NCI-H1930 (cell line): ENCODE data around the gene MORF4L1.
A peak's percentile ranks its signal among the peaks of the same experiment; 100 is the strongest.
"Not testable (repeated sequence)": the region's sequence is repeated elsewhere in the genome, so short reads cannot be mapped to it uniquely, and the experiment has no call there.

ENCODE experiments used
- DNase-seq, 2 experiments: peaks; one replicate each; lab custom pipeline; 2025; lab: John Stamatoyannopoulos, UW

The MORF4L1 gene

GRCh38 chr15:78902281-78903032 lies 29.8 kb downstream of the MORF4L1 start:
- DNase-seq: not testable (repeated sequence)

GRCh38 chr15:78904599-78905358 lies 32.1 kb downstream of the MORF4L1 start:
- no peak for DNase-seq

GRCh38 chr15:78906316-78906620 lies 33.6 kb downstream of the MORF4L1 start:
- DNase-seq: no peak

GRCh38 chr15:78907577-78907976 lies 34.9 kb downstream of the MORF4L1 start:
- DNase-seq: no peak

GRCh38 chr15:78909160-78909695 lies 36.5 kb downstream of the MORF4L1 start:
- DNase-seq: no peak

- DNase-seq: peak in 1 of 2 experiments; percentile 2
Measured at GRCh38 chr15:78909791-78910228, 37.1 kb downstream of the MORF4L1 start.

- no peak for DNase-seq
Measured at GRCh38 chr15:78910271-78910670, 37.6 kb downstream of the MORF4L1 start.

GRCh38 chr15:78912316-78912715 lies 39.6 kb downstream of the MORF4L1 start:
- DNase-seq: no peak

- DNase-seq: no peak
Measured at GRCh38 chr15:78913012-78913411, 40.3 kb downstream of the MORF4L1 start.

GRCh38 chr15:78914027-78914764 lies 41.5 kb downstream of the MORF4L1 start:
- no peak for DNase-seq

GRCh38 chr15:78915341-78916087 lies 42.8 kb downstream of the MORF4L1 start:
- DNase-seq: no peak

- no peak for DNase-seq
Measured at GRCh38 chr15:78916088-78916487, 43.4 kb downstream of the MORF4L1 start.

- DNase-seq: no peak
Measured at GRCh38 chr15:78917888-78918287, 45.2 kb downstream of the MORF4L1 start.

- no peak for DNase-seq
Measured at GRCh38 chr15:78921517-78921916, 48.8 kb downstream of the MORF4L1 start.

- no peak for DNase-seq
Measured at GRCh38 chr15:78921940-78922339, 49.2 kb downstream of the MORF4L1 start.

- no peak for DNase-seq
Measured at GRCh38 chr15:78922527-78922926, 49.8 kb downstream of the MORF4L1 start.

- DNase-seq: no peak
Measured at GRCh38 chr15:78923015-78923414, 50.3 kb downstream of the MORF4L1 start.

GRCh38 chr15:78923480-78924360 lies 51.0 kb downstream of the MORF4L1 start:
- no peak for DNase-seq

GRCh38 chr15:78925076-78925624 lies 52.5 kb downstream of the MORF4L1 start:
- no peak for DNase-seq

- no peak for DNase-seq
Measured at GRCh38 chr15:78925956-78926743, 53.5 kb downstream of the MORF4L1 start.
